Vagina (tissue), 2 donors: Measurements from ENCODE around the gene KCNIP4. TPM values are rescaled to one million over a fixed set of nuclear protein-coding genes. Genes with fewer than 3 reads are reported as not detected.

ENCODE experiments used
- DNase-seq, 2 donors: peaks; one replicate each; pipeline ENCODE4 v3.0.0-alpha.2; 2017; ENCODE audit errors: extremely low spot score in 2 of 2
- H3K27ac ChIP-seq: fragments of 200-600 bp; sonication (generic); one replicate; pipeline ENCODE4 v1.5.1; 2019
- H3K27me3 ChIP-seq: fragments of 200-600 bp; sonication (generic); one replicate; pipeline ENCODE4 v1.5.1; 2019
- H3K36me3 ChIP-seq, 2 donors: fragments of 200-600 bp; sonication (generic); one replicate each; pipeline ENCODE4 v1.5.1; 2017 to 2019
- H3K4me1 ChIP-seq: fragments of 200-600 bp; sonication (generic); one replicate; pipeline ENCODE4 v1.5.1; 2019
- H3K4me3 ChIP-seq, 2 donors: fragments of 200-600 bp; sonication (generic); 1 replicate in 1 of 2; 2 replicates in 1 of 2; pipeline ENCODE4 v1.5.1; 2016 to 2019
- H3K9me3 ChIP-seq: fragments of 200-600 bp; sonication (generic); one replicate; pipeline ENCODE4 v1.5.1; 2019
- CTCF ChIP-seq, 3 experiments: fragments of 450-650 bp in 2 of 3; fragments of 200-600 bp in 1 of 3; sonication (generic) in 1 of 3; IDR thresholded peaks; one replicate each; pipeline ENCODE4 v1.5.1; 2017 to 2019; ENCODE audit warnings: antibody characterized with exemption in 3 of 3, mild to moderate bottlenecking in 2 of 3, moderate library complexity in 2 of 3
- POLR2A ChIP-seq, 2 donors: fragments of 450-650 bp; IDR thresholded peaks; one replicate each; pipeline ENCODE4 v1.6.1; 2017; ENCODE audit warnings: antibody characterized with exemption in 2 of 2, mild to moderate bottlenecking in 2 of 2, moderate library complexity in 2 of 2
- POLR2AphosphoS5 ChIP-seq, 2 donors: sonication (generic); formaldehyde crosslinking; IDR thresholded peaks; one replicate each; pipeline ENCODE4 v1.9.0; 2017; ENCODE audit warnings: antibody characterized with exemption in 2 of 2, mild to moderate bottlenecking in 2 of 2, low read depth in 1 of 2; ENCODE audit not compliant: insufficient read depth in 1 of 2
- intact Hi-C: fragments of 100-400 bp; cut with DNase I; formaldehyde crosslinking; loops from one replicate; pipeline ENCODE4 v1.15.1; 2023
- total RNA-seq: library from RNA; depleted of rRNA; stranded (reverse); fragments of >200 nt; gene quantifications from one replicate; pipeline ENCODE4 v1.2.3, GENCODE V29; 2016

Gene KCNIP4
- total RNA-seq, 1 donor from 2014 or later: not detected

- Histone ChIP-seq H3K27me3 (no peaks in the 10 kb centered on the region), H3K4me1 (no peaks in the 10 kb centered on the region), H3K9me3 (no peaks in the 10 kb centered on the region), H3K36me3 (no peaks in the 10 kb centered on the region), H3K27ac (no peak overlapping the region), H3K4me3 (no peak overlapping the region)
- TF ChIP-seq POLR2A (IDR thresholded peaks at IDR 0.05) (no peak), POLR2AphosphoS5 (IDR thresholded peaks at IDR 0.05; ENCODE audit: insufficient read depth in 1 of 2, low read depth in 1 of 2) (no peak)
- intact Hi-C loops: no loop called here
- DNase-seq: no peak
These were observed 929.8 kb downstream of the KCNIP4 start for GRCh38 chr4:21018817-21019216.

GRCh38 chr4:21013501-21013900 lies 935.1 kb downstream of the KCNIP4 start:
- no peaks in the 10 kb centered on the region for H3K4me1 ChIP-seq
- H3K4me3 ChIP-seq: no peak overlapping the region
- no peaks in the 10 kb centered on the region for H3K9me3 ChIP-seq
- no peaks in the 10 kb centered on the region for H3K36me3 ChIP-seq
- TF ChIP-seq POLR2AphosphoS5 (IDR thresholded peaks at IDR 0.05; ENCODE audit: insufficient read depth in 1 of 2, low read depth in 1 of 2) (no peak), POLR2A (IDR thresholded peaks at IDR 0.05) (no peak), CTCF (IDR thresholded peaks at IDR 0.05) (no peak)
- intact Hi-C loops: no loop called here
- H3K27me3 ChIP-seq: no peaks in the 10 kb centered on the region
- no peak for DNase-seq
- no peak overlapping the region for H3K27ac ChIP-seq

GRCh38 chr4:21012851-21013331 lies 935.7 kb downstream of the KCNIP4 start:
- TF ChIP-seq POLR2A (IDR thresholded peaks at IDR 0.05): no peak
- TF ChIP-seq POLR2AphosphoS5 (IDR thresholded peaks at IDR 0.05; ENCODE audit: insufficient read depth in 1 of 2, low read depth in 1 of 2): no peak
- no peak for TF ChIP-seq CTCF (IDR thresholded peaks at IDR 0.05)
- no peaks in the 10 kb centered on the region for H3K9me3 ChIP-seq
- H3K4me1 ChIP-seq: no peaks in the 10 kb centered on the region
- H3K4me3 ChIP-seq: no peak overlapping the region
- H3K36me3 ChIP-seq: no peaks in the 10 kb centered on the region
- no peak overlapping the region for H3K27ac ChIP-seq
- intact Hi-C loops: no loop called here
- H3K27me3 ChIP-seq: no peaks in the 10 kb centered on the region
- no peak for DNase-seq

- TF ChIP-seq POLR2AphosphoS5 (IDR thresholded peaks at IDR 0.05; ENCODE audit: insufficient read depth in 1 of 2, low read depth in 1 of 2) (no peak), POLR2A (IDR thresholded peaks at IDR 0.05) (no peak), CTCF (IDR thresholded peaks at IDR 0.05) (no peak)
- no peak overlapping the region for H3K4me3 ChIP-seq
- H3K27me3 ChIP-seq: no peaks in the 10 kb centered on the region
- H3K4me1 ChIP-seq: no peaks in the 10 kb centered on the region
- intact Hi-C loops: no loop called here
- DNase-seq: no peak
- no peaks in the 10 kb centered on the region for H3K9me3 ChIP-seq
- H3K36me3 ChIP-seq: no peaks in the 10 kb centered on the region
- no peak overlapping the region for H3K27ac ChIP-seq
These were observed 937.5 kb downstream of the KCNIP4 start for GRCh38 chr4:21011106-21011505.

- intact Hi-C loops: no loop called here
- TF ChIP-seq CTCF (IDR thresholded peaks at IDR 0.05) (no peak), POLR2A (IDR thresholded peaks at IDR 0.05) (no peak), POLR2AphosphoS5 (IDR thresholded peaks at IDR 0.05; ENCODE audit: insufficient read depth in 1 of 2, low read depth in 1 of 2) (no peak)
- Histone ChIP-seq H3K9me3 (no peaks in the 10 kb centered on the region), H3K4me1 (no peaks in the 10 kb centered on the region), H3K27ac (no peak overlapping the region), H3K4me3 (no peak overlapping the region), H3K27me3 (no peaks in the 10 kb centered on the region), H3K36me3 (no peaks in the 10 kb centered on the region)
- no peak for DNase-seq
These were observed 938.6 kb downstream of the KCNIP4 start for GRCh38 chr4:21009956-21010355.
